Endothelial cell of umbilical vein (primary cell): ENCODE results near the gene SCN10A. TPM values are rescaled to one million over a fixed set of nuclear protein-coding genes. Genes with fewer than 3 reads are reported as not detected.

ENCODE experiments used
- BruUV-seq: library from RNA; stranded (reverse); fragments of 400-500 nt; replicated peaks from 2 replicates; lab custom pipeline; 2021; lab: Mats Ljungman, UMichigan
- CTCF ChIA-PET: fragments of 300-600, 350-600 bp; sonication (Branson Sonifier 250); formaldehyde crosslinking; loops from one replicate; lab custom pipeline; 2021; ENCODE audit warnings: antibody characterized with exemption, inconsistent platforms; lab: Charles Lee
- POLR2A ChIA-PET: fragments of 300-600, 350-600 bp; sonication (Branson Sonifier 250); formaldehyde crosslinking; loops from one replicate; lab custom pipeline; 2021; ENCODE audit warnings: antibody characterized with exemption, inconsistent platforms; lab: Charles Lee
- DNase-seq: peaks from one replicate; pipeline ENCODE4 v3.0.0-alpha.2; 2011; ENCODE audit warnings: low read depth, low spot score
- FAIRE-seq: peaks from 2 replicates; lab custom pipeline; 2011; peaks lifted over from hg19 to GRCh38; lab: Jason Lieb, UNC
- H2AFZ ChIP-seq: 2 replicates; pipeline ENCODE4 v1.6.0; 2012; ENCODE audit warnings: low read depth, low read length, control low read depth, inconsistent platforms
- H3K27ac ChIP-seq: 2 replicates; pipeline ENCODE4 v1.5.1; 2011; ENCODE audit warnings: low read depth, mild to moderate bottlenecking, control low read depth, low read length, moderate library complexity; ENCODE audit not compliant: insufficient read depth
- H3K27me3 ChIP-seq, 2 experiments: 2 replicates each; pipeline versions ENCODE4 v1.6.0 to v1.6.1; 2011; ENCODE audit warnings: low read length in 2 of 2, mixed read lengths in 1 of 2; ENCODE audit not compliant: control insufficient read depth in 2 of 2, insufficient read depth in 2 of 2
- H3K36me3 ChIP-seq, 2 experiments: 2 replicates in 1 of 2; 3 replicates in 1 of 2; pipeline ENCODE4 v1.5.1; 2011; ENCODE audit warnings: low read length in 2 of 2, mild to moderate bottlenecking in 1 of 2, moderate library complexity in 1 of 2; ENCODE audit not compliant: control insufficient read depth in 2 of 2, insufficient read depth in 2 of 2; ENCODE audit errors: extremely low read depth in 1 of 2
- H3K4me1 ChIP-seq: 3 replicates; pipeline ENCODE4 v1.5.1; 2011; ENCODE audit warnings: mild to moderate bottlenecking, low read length; ENCODE audit not compliant: control insufficient read depth, insufficient read depth; ENCODE audit errors: extremely low read depth
- H3K4me2 ChIP-seq: 2 replicates; pipeline ENCODE4 v1.6.1; 2011; ENCODE audit warnings: low read length, control low read depth, mixed read lengths; ENCODE audit not compliant: insufficient read depth
- H3K4me3 ChIP-seq, 3 experiments: fragments of 200-600 bp in 1 of 3; sonication (generic), shearing (Covaris generic) in 1 of 3; replicated peaks in 1 of 3; 2 replicates each; pipeline ENCODE4 v1.5.1; 2011 to 2016; ENCODE audit warnings: control low read depth in 3 of 3, low read length in 3 of 3, mild to moderate bottlenecking in 2 of 3, inconsistent platforms in 1 of 3, low read depth in 1 of 3, moderate library complexity in 1 of 3; ENCODE audit not compliant: insufficient read depth in 1 of 3
- H3K79me2 ChIP-seq: 2 replicates; pipeline ENCODE4 v1.6.0; 2012; ENCODE audit warnings: low read length, inconsistent platforms; ENCODE audit not compliant: control insufficient read depth, insufficient read depth
- H3K9ac ChIP-seq: replicated peaks from 2 replicates; pipeline ENCODE3; 2011; ENCODE audit warnings: low read length, control low read depth; ENCODE audit not compliant: insufficient read depth; ENCODE audit errors: extremely low read depth
- H3K9me1 ChIP-seq: replicated peaks from 3 replicates; pipeline ENCODE4 v1.6.0; 2011; ENCODE audit warnings: mild to moderate bottlenecking, low read length; ENCODE audit not compliant: control insufficient read depth, insufficient read depth; ENCODE audit errors: extremely low read depth
- H3K9me3 ChIP-seq: replicated peaks from 2 replicates; pipeline ENCODE4 v1.5.1; 2012; ENCODE audit warnings: low read length, inconsistent platforms; ENCODE audit not compliant: control insufficient read depth, insufficient read depth
- H4K20me1 ChIP-seq: replicated peaks from 2 replicates; pipeline ENCODE3; 2011; ENCODE audit warnings: mild to moderate bottlenecking, low read length; ENCODE audit not compliant: control insufficient read depth, insufficient read depth; ENCODE audit errors: extremely low read depth
- EZH2 ChIP-seq: IDR thresholded peaks from 2 replicates; pipeline ENCODE4 v1.6.1; 2012; ENCODE audit warnings: borderline replicate concordance, low read depth, mild to moderate bottlenecking, moderate library complexity, low read length, inconsistent platforms; ENCODE audit not compliant: severe bottlenecking
- FOS ChIP-seq: IDR thresholded peaks from 2 replicates; pipeline ENCODE4 v1.6.1; 2011; ENCODE audit warnings: mild to moderate bottlenecking, low read length, moderate library complexity, borderline replicate concordance; ENCODE audit not compliant: insufficient read depth
- GATA2 ChIP-seq: IDR thresholded peaks from 2 replicates; pipeline ENCODE4 v1.7.0; 2011; ENCODE audit warnings: low read depth, mild to moderate bottlenecking, moderate library complexity, mixed read lengths, low read length; ENCODE audit not compliant: insufficient read length, insufficient read depth
- JUN ChIP-seq: IDR thresholded peaks from 2 replicates; pipeline ENCODE4 v1.6.1; 2011; ENCODE audit warnings: borderline replicate concordance, low read depth; ENCODE audit not compliant: insufficient read length, insufficient read depth
- MAX ChIP-seq: IDR thresholded peaks from 2 replicates; pipeline ENCODE4 v1.6.1; 2011; ENCODE audit not compliant: insufficient read depth, insufficient read length
- MYC ChIP-seq: IDR thresholded peaks from one replicate; pipeline ENCODE4 v1.6.1; 2011; ENCODE audit warnings: mild to moderate bottlenecking, low read depth, low read length
- POLR2A ChIP-seq: IDR thresholded peaks from 2 replicates; pipeline ENCODE4 v1.6.1; 2012; ENCODE audit warnings: low read depth, mild to moderate bottlenecking, control low read depth, low read length
- POLR2AphosphoS5 ChIP-seq: IDR thresholded peaks from 2 replicates; pipeline ENCODE4 v1.6.1; 2012; ENCODE audit warnings: low read depth, mild to moderate bottlenecking, control low read depth, low read length, moderate library complexity; ENCODE audit not compliant: insufficient read depth
- dilution Hi-C: fragments of 300-500 bp; cut with MboI; formaldehyde crosslinking; loops from one replicate; pipeline ENCODE4 v1.15.0; 2019; ENCODE audit warnings: low sequenced_read_pairs; ENCODE audit not compliant: extremely low pct_ligation_motif_present
- intact Hi-C: fragments of 100-400 bp; cut with micrococcal nuclease; formaldehyde crosslinking; loops from one replicate; pipeline ENCODE4 v1.10.0; 2022
- polyA plus RNA-seq, 4 experiments: library from polyadenylated mRNA; depleted of rRNA in 3 of 4; stranded (reverse) in 3 of 4; unstranded in 1 of 4; fragments of >200 nt; gene quantifications; 2 replicates each; pipeline versions ENCODE4 v1.2.1 to v1.2.3, GENCODE V29; 2011 to 2012; ENCODE audit warnings: missing spikeins in 1 of 4
- total RNA-seq: library from RNA; stranded (reverse); gene quantifications from 2 replicates; pipeline ENCODE4 v1.2.3, GENCODE V29; 2021
- TF ChIP-seq, protein P1 (sequence below), 2 donors: IDR thresholded peaks; 1 replicate in 1 of 2; 2 replicates in 1 of 2; pipeline ENCODE4 v1.5.1; 2011; ENCODE audit warnings: low read length in 2 of 2, mild to moderate bottlenecking in 2 of 2, moderate library complexity in 2 of 2, control low read depth in 1 of 2, inconsistent platforms in 1 of 2, low read depth in 1 of 2; ENCODE audit not compliant: insufficient read depth in 1 of 2; ENCODE audit errors: extremely low read depth in 1 of 2

Gene SCN10A
- total and polyA plus RNA-seq, 2 donors (not counting 3 experiments of a cell fraction or from before 2014, with no cell fraction given) = 0.07 TPM; not detected in 1

GRCh38 chr3:38792983-38793382 lies 23.0 kb downstream of the SCN10A start:
- ChIA-PET POLR2A (no interaction called here), CTCF (interaction anchor here (0.5 kb wide), 1 partner anchor 94 kb away, joined by 3 read pairs; no protein-coding TSS in a partner anchor)
- Histone ChIP-seq H3K9me3 (no peaks in the 10 kb centered on the region), H3K9ac (no peak overlapping the region), H2AFZ (no peak overlapping the region), H3K36me3 (no peaks in the 10 kb centered on the region), H3K4me3 (no peak overlapping the region), H3K4me1 (no peaks in the 10 kb centered on the region), H3K27ac (no peak overlapping the region), H3K27me3 (peaks cover 7 to 24% of the 10 kb centered on the region in 2 experiments), H3K9me1 (no peaks in the 10 kb centered on the region), H3K4me2 (no peak overlapping the region), H3K79me2 (no peaks in the 10 kb centered on the region), H4K20me1 (no peaks in the 10 kb centered on the region)
- no peak for DNase-seq
- no peak for FAIRE-seq
- no peak for TF ChIP-seq MAX
- TF ChIP-seq FOS = no peak
- TF ChIP-seq, protein P1, sequence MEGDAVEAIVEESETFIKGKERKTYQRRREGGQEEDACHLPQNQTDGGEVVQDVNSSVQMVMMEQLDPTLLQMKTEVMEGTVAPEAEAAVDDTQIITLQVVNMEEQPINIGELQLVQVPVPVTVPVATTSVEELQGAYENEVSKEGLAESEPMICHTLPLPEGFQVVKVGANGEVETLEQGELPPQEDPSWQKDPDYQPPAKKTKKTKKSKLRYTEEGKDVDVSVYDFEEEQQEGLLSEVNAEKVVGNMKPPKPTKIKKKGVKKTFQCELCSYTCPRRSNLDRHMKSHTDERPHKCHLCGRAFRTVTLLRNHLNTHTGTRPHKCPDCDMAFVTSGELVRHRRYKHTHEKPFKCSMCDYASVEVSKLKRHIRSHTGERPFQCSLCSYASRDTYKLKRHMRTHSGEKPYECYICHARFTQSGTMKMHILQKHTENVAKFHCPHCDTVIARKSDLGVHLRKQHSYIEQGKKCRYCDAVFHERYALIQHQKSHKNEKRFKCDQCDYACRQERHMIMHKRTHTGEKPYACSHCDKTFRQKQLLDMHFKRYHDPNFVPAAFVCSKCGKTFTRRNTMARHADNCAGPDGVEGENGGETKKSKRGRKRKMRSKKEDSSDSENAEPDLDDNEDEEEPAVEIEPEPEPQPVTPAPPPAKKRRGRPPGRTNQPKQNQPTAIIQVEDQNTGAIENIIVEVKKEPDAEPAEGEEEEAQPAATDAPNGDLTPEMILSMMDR (IDR thresholded peaks at IDR 0.05; ENCODE audit: extremely low read depth in 1 of 2, insufficient read depth in 1 of 2, low read depth in 1 of 2, low read length in 2 of 2) = no peak
- TF ChIP-seq MYC = no peak
- TF ChIP-seq GATA2 = no peak
- no peak for TF ChIP-seq POLR2A
- dilution Hi-C loops = no loop called here
- intact Hi-C loops = no loop called here
- BruUV-seq = no TSS peak

DNA sequence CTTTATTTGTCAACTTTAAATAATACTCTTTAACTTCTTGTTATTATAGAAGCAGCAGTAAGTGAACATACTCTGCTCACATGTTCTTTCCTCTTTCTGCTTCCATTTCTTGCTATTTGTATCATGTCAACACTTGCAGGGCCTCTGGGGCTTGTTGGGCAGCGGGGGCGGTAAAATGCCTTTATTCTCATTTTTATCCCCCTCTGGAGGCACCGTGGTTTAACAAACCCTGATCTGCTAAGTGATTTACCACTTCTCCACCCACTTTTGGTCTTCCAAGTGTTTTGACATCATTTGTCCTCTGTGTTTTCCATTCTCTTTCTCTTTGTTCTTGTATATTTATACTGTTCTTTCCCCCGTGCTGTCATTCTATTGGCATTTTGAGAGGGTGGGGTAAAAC lies 33.9 kb downstream of the SCN10A start:
- DNase-seq (no peak), FAIRE-seq (no peak)
- H3K4me1 ChIP-seq = no peaks in the 10 kb centered on the region
- no peaks in the 10 kb centered on the region for H4K20me1 ChIP-seq
- POLR2A ChIA-PET = no interaction called here
- H3K36me3 ChIP-seq = no peaks in the 10 kb centered on the region
- intact Hi-C loops = no loop called here
- TF ChIP-seq MYC (no peak), EZH2 (no peak), MAX (no peak), GATA2 (no peak), POLR2AphosphoS5 (no peak), FOS (no peak), JUN (no peak)
- TF ChIP-seq, protein P1 (IDR thresholded peaks at IDR 0.05; ENCODE audit: extremely low read depth in 1 of 2, insufficient read depth in 1 of 2, low read depth in 1 of 2, low read length in 2 of 2) = no peak
- no peak overlapping the region for H2AFZ ChIP-seq
- H3K9me1 ChIP-seq = no peaks in the 10 kb centered on the region
- H3K27me3 ChIP-seq = no peaks in the 10 kb centered on the region
- H3K4me3 ChIP-seq = no peak overlapping the region
- no peak overlapping the region for H3K9ac ChIP-seq
- H3K79me2 ChIP-seq = no peaks in the 10 kb centered on the region
- no peak overlapping the region for H3K27ac ChIP-seq
- no peak overlapping the region for H3K4me2 ChIP-seq
- CTCF ChIA-PET = interaction anchor here (0.9 kb wide), 1 partner anchor 218 kb away, joined by 3 read pairs; no protein-coding TSS in a partner anchor
- dilution Hi-C loops = no loop called here
- H3K9me3 ChIP-seq = no peaks in the 10 kb centered on the region
- BruUV-seq = no TSS peak
